Activated CD4-positive, alpha-beta T cell treated with anti-CD3 and anti-CD28 coated beads, Interleukin-2, amount 50 U/mL, for 4 hours (primary cell): Measurements from ENCODE around the gene TRAPPC3.

Experiments used
- DNase-seq, 2 experiments: peaks; one replicate each; pipeline ENCODE4 v3.0.0-alpha.2; 2020

Gene TRAPPC3

GRCh38 chr1:36151134-36151844 lies 2.0 kb upstream of the TRAPPC3 start:
- no peak for DNase-seq

GRCh38 chr1:36150296-36151133 lies 1.2 kb upstream of the TRAPPC3 start:
- peak; percentile 52 to 55 for DNase-seq

- no peak for DNase-seq
Observed at GRCh38 chr1:36149973-36150295, 648 bp upstream of the TRAPPC3 start.

- no peak for DNase-seq
Observed at GRCh38 chr1:36148821-36149236, 457 bp downstream of the TRAPPC3 start.

GRCh38 chr1:36144413-36144812 lies 4.9 kb downstream of the TRAPPC3 start:
- DNase-seq: no peak

GRCh38 chr1:36143424-36143823 lies 5.9 kb downstream of the TRAPPC3 start:
- no peak for DNase-seq

GRCh38 chr1:36142121-36142520 lies 7.2 kb downstream of the TRAPPC3 start:
- no peak for DNase-seq

- DNase-seq: no peak
Observed at GRCh38 chr1:36139521-36139920, 9.8 kb downstream of the TRAPPC3 start.

- no peak for DNase-seq
Observed at GRCh38 chr1:36137776-36138175, 11.5 kb downstream of the TRAPPC3 start.

GRCh38 chr1:36137226-36137625 lies 12.1 kb downstream of the TRAPPC3 start:
- no peak for DNase-seq

GRCh38 chr1:36136535-36136934 lies 12.8 kb downstream of the TRAPPC3 start:
- DNase-seq: no peak

GRCh38 chr1:36135796-36136195 lies 13.5 kb downstream of the TRAPPC3 start:
- no peak for DNase-seq

GRCh38 chr1:36135330-36135667 lies 14.0 kb downstream of the TRAPPC3 start:
- DNase-seq: no peak

GRCh38 chr1:36134505-36135329 lies 14.6 kb downstream of the TRAPPC3 start:
- DNase-seq: no peak

GRCh38 chr1:36134031-36134430 lies 15.3 kb downstream of the TRAPPC3 start:
- DNase-seq: no peak

- DNase-seq: no peak
Observed at GRCh38 chr1:36133484-36133883, 15.8 kb downstream of the TRAPPC3 start.

GRCh38 chr1:36132029-36132428 lies 17.3 kb downstream of the TRAPPC3 start:
- no peak for DNase-seq

GRCh38 chr1:36128905-36129206 lies 20.4 kb downstream of the TRAPPC3 start:
- DNase-seq: no peak

GRCh38 chr1:36128126-36128904 lies 21.0 kb downstream of the TRAPPC3 start:
- DNase-seq: no peak

- DNase-seq: peak in 1 of 2 experiments; percentile 19
Observed at GRCh38 chr1:36126797-36127500, 22.3 kb downstream of the TRAPPC3 start.

- DNase-seq: no peak
Observed at GRCh38 chr1:36126005-36126716, 23.1 kb downstream of the TRAPPC3 start.
